GM23338 (cell line): ENCODE results near the gene FILIP1L. TPM values are rescaled to one million over a fixed set of nuclear protein-coding genes. Genes with fewer than 3 reads are reported as not detected.

Experiments used
- ATAC-seq: fragments of 200-7000 bp; cut with Tn5 transposase; 3 replicates; pipeline ENCODE4 v1.9.1; 2020
- DNase-seq: peaks from one replicate; pipeline ENCODE4 v3.0.0-alpha.2; 2015; ENCODE audit warnings: low spot score
- H2AFZ ChIP-seq: fragments of 200-600 bp; sonication (generic); 2 replicates; pipeline ENCODE4 v1.8.0; 2016; ENCODE audit warnings: antibody characterized with exemption, mild to moderate bottlenecking, moderate library complexity
- H3F3A ChIP-seq: fragments of 200-600 bp; sonication (generic); replicated peaks from 2 replicates; pipeline ENCODE4 v1.8.0; 2017; ENCODE audit warnings: antibody characterized with exemption, mixed run types, low read depth
- H3K27ac ChIP-seq: fragments of 200-600 bp; sonication (generic); 2 replicates; pipeline ENCODE4 v1.6.1; 2016; ENCODE audit warnings: low read depth
- H3K27me3 ChIP-seq: fragments of 200-600 bp; sonication (generic); 2 replicates; pipeline ENCODE4 v1.8.0; 2016; ENCODE audit warnings: mild to moderate bottlenecking, mixed run types, moderate library complexity; ENCODE audit not compliant: insufficient read depth
- H3K36me3 ChIP-seq: fragments of 200-600 bp; sonication (generic); 2 replicates; pipeline ENCODE4 v1.8.0; 2016; ENCODE audit warnings: mild to moderate bottlenecking; ENCODE audit not compliant: insufficient read depth
- H3K4me1 ChIP-seq: fragments of 200-600 bp; sonication (generic); 2 replicates; pipeline ENCODE4 v1.8.0; 2016; ENCODE audit warnings: mild to moderate bottlenecking, moderate library complexity; ENCODE audit not compliant: insufficient read depth
- H3K4me2 ChIP-seq: fragments of 200-600 bp; sonication (generic); 2 replicates; pipeline ENCODE4 v1.7.1; 2017; ENCODE audit warnings: mixed run types
- H3K4me3 ChIP-seq: fragments of 200-600 bp; sonication (generic); 2 replicates; pipeline ENCODE4 v1.6.1; 2016; ENCODE audit warnings: mixed run types
- H3K79me2 ChIP-seq: fragments of 200-600 bp; sonication (generic); replicated peaks from 2 replicates; pipeline ENCODE4 v1.8.0; 2017; ENCODE audit warnings: mild to moderate bottlenecking; ENCODE audit not compliant: insufficient read depth
- H3K9me2 ChIP-seq: fragments of 200-600 bp; sonication (generic); 2 replicates; pipeline ENCODE4 v1.8.0; 2017; ENCODE audit not compliant: insufficient read depth
- H4K20me1 ChIP-seq: fragments of 200-600 bp; sonication (generic); replicated peaks from 2 replicates; pipeline ENCODE4 v1.8.0; 2017; ENCODE audit warnings: mild to moderate bottlenecking; ENCODE audit not compliant: insufficient read depth
- H3K27ac Mint-ChIP-seq: 2 replicates; pipeline ENCODE4 v1.8.0; 2020; ENCODE audit warnings: inconsistent platforms, mild to moderate bottlenecking, moderate library complexity, mixed read lengths
- H3K27me3 Mint-ChIP-seq: 3 replicates; pipeline ENCODE4 v1.8.0; 2022; ENCODE audit warnings: low read depth, mild to moderate bottlenecking, moderate library complexity, mixed read lengths, inconsistent platforms; ENCODE audit not compliant: insufficient read depth, poor library complexity
- H3K36me3 Mint-ChIP-seq: 3 replicates; pipeline ENCODE4 v1.8.0; 2021; ENCODE audit warnings: low read depth, mild to moderate bottlenecking, inconsistent platforms, moderate library complexity, mixed read lengths
- H3K4me1 Mint-ChIP-seq: 3 replicates; pipeline ENCODE4 v1.8.0; 2020; ENCODE audit warnings: mild to moderate bottlenecking, inconsistent platforms, mixed read lengths
- H3K4me3 Mint-ChIP-seq: 3 replicates; pipeline ENCODE4 v1.8.0; 2021; ENCODE audit warnings: moderate library complexity, mild to moderate bottlenecking, inconsistent platforms, mixed read lengths
- H3K9me3 Mint-ChIP-seq: 3 replicates; pipeline ENCODE4 v1.8.0; 2020; ENCODE audit warnings: moderate library complexity, mild to moderate bottlenecking, inconsistent platforms, mixed read lengths
- CTCF ChIP-seq, 2 experiments: fragments of 200-600 bp in 1 of 2; sonication (generic) in 1 of 2; conservative IDR thresholded peaks; 2 replicates each; pipeline versions ENCODE4 v1.5.1 to v1.6.1; 2016 to 2017; ENCODE audit warnings: antibody characterized with exemption in 2 of 2, low read depth in 2 of 2, mild to moderate bottlenecking in 2 of 2, moderate library complexity in 1 of 2
- POLR2AphosphoS5 ChIP-seq: IDR thresholded peaks from 2 replicates; pipeline ENCODE4 v1.6.1; 2016; ENCODE audit warnings: antibody characterized with exemption, low read depth
- ZNF462 ChIP-seq: fragments of 250-450 bp; sonication (Bioruptor Pico); IDR thresholded peaks from 2 replicates; pipeline ENCODE4 v1.5.0; 2020; ENCODE audit warnings: mild to moderate bottlenecking, moderate library complexity
- microRNA-seq: library from miRNA; unstranded; fragments of <30 nt; microRNA quantifications from one replicate; pipeline ENCODE4, GENCODE V29; 2017
- polyA plus RNA-seq: library from polyadenylated mRNA; unstranded; fragments of >200 nt; fragmentation: Nextera tagmentation; extraction: Ambion mirVana; gene quantifications from 2 replicates; pipeline ENCODE4 v1.2.1, GENCODE V29; 2016
- small RNA-seq: library from RNA; depleted of rRNA; stranded (forward); fragments of <200 nt; gene quantifications from one replicate; pipeline ENCODE3, GENCODE V24; 2014; ENCODE audit warnings: low replicate concordance
- total RNA-seq: library from RNA; depleted of rRNA; stranded (reverse); fragments of >200 nt; shearing (Covaris generic); gene quantifications from 2 replicates; pipeline ENCODE4 v1.2.3, GENCODE V29; 2014; rRNA removed

FILIP1L gene
- total and polyA plus RNA-seq, 2 experiments from 2014 or later, result 1.6 TPM; not detected in 1

- no peak for TF ChIP-seq CTCF (conservative IDR thresholded peaks at IDR 0.05; ENCODE audit: low read depth in 2 of 2)
- no peak for TF ChIP-seq POLR2AphosphoS5
Observed at GRCh38 chr3:99794485-99794884, 319.8 kb downstream of the FILIP1L start (continued).

- no peak overlapping the region for H3K4me3 Mint-ChIP-seq
- Histone ChIP-seq H3K36me3 (no peaks in the 10 kb centered on the region), H3K27ac (no peak overlapping the region), H3K4me1 (no peaks in the 10 kb centered on the region), H3K79me2 (no peaks in the 10 kb centered on the region), H4K20me1 (no peaks in the 10 kb centered on the region), H3K4me2 (no peak overlapping the region), H3K9me2 (no peaks in the 10 kb centered on the region; the same call in 1 of the 2 replicates), H3K4me3 (no peak overlapping the region), H3F3A (no peaks in the 10 kb centered on the region), H3K27me3 (no peaks in the 10 kb centered on the region), H2AFZ (no peak overlapping the region)
- TF ChIP-seq CTCF (conservative IDR thresholded peaks at IDR 0.05; ENCODE audit: low read depth in 2 of 2) (peak; percentile 61 to 75), ZNF462 (CRISPR knock-in tag) (no peak)
- no peak overlapping the region for H3K27ac Mint-ChIP-seq
- DNase-seq (peak; percentile 51), ATAC-seq (peak; percentile 86)
- no peaks in the 10 kb centered on the region for H3K9me3 Mint-ChIP-seq
- no peaks in the 10 kb centered on the region for H3K36me3 Mint-ChIP-seq
- H3K27me3 Mint-ChIP-seq, result no peaks in the 10 kb centered on the region
- no peaks in the 10 kb centered on the region for H3K4me1 Mint-ChIP-seq
Observed at GRCh38 chr3:99789011-99789721, 325.1 kb downstream of the FILIP1L start.

Small RNA genes lying within 50 kb of the gene (microRNA-seq; reads per million reads assigned to microRNA genes)
- not detected for gene MIR3921

Small RNA genes lying within 50 kb of the gene (small RNA-seq; reads per million reads assigned to genes)
- not detected for gene MIR3921

Other genes starting within 250 kb of the FILIP1L start
- 34.4 and 46.0 TPM in 2 replicates for gene TBC1D23, start 146.5 kb upstream of the FILIP1L start, total RNA-seq
- gene TBC1D23, start 146.5 kb upstream of the FILIP1L start, polyA plus RNA-seq, result 17.9 and 22.4 TPM in 2 replicates
- gene NIT2, start 220.3 kb upstream of the FILIP1L start, total RNA-seq, result 18.2 and 19.2 TPM in 2 replicates
- 49.1 and 53.7 TPM in 2 replicates for gene NIT2, start 220.3 kb upstream of the FILIP1L start, polyA plus RNA-seq